OCI-LY3 (cell line): ENCODE data around the gene EVPL.

Experiments
- H2AFZ ChIP-seq: fragments of 200-600, 300-600 bp; shearing (Covaris generic); 2 replicates; pipeline ENCODE4 v1.6.0; 2014; ENCODE audit warnings: antibody characterized with exemption, low read depth, low read length
- H3K27ac ChIP-seq: fragments of 200-600, 300-600 bp; sonication (generic); 2 replicates; pipeline ENCODE4 v1.5.1; 2014; ENCODE audit warnings: mild to moderate bottlenecking, low read length, moderate library complexity, mixed read lengths
- H3K27me3 ChIP-seq: fragments of 200-600, 300-600 bp; sonication (generic); 2 replicates; pipeline ENCODE4 v1.6.1; 2014; ENCODE audit warnings: low read depth, low read length, mixed read lengths
- H3K36me3 ChIP-seq: fragments of 200-600, 300-600 bp; sonication (generic); replicated peaks from 2 replicates; pipeline ENCODE3; 2014; ENCODE audit warnings: low read depth, low read length, mixed read lengths
- H3K4me1 ChIP-seq: fragments of 300-600, 200-600 bp; sonication (generic); 2 replicates; pipeline ENCODE4 v1.6.1; 2014; ENCODE audit warnings: low read length, mixed read lengths
- H3K4me2 ChIP-seq: fragments of 200-600, 300-600 bp; sonication (generic); 2 replicates; pipeline ENCODE4 v1.6.1; 2014; ENCODE audit warnings: low read length, mixed read lengths
- H3K4me3 ChIP-seq: fragments of 300-600, 200-600 bp; sonication (generic); 2 replicates; pipeline ENCODE4 v1.5.1; 2014; ENCODE audit warnings: antibody characterized with exemption, mild to moderate bottlenecking, low read length, moderate library complexity
- H3K79me2 ChIP-seq: fragments of 300-600, 200-600 bp; shearing (Covaris generic); 2 replicates; pipeline ENCODE4 v1.6.1; 2014; ENCODE audit warnings: mild to moderate bottlenecking, low read length, mixed read lengths
- H3K9ac ChIP-seq: fragments of 300-600, 200-600 bp; shearing (Covaris generic); 2 replicates; pipeline ENCODE4 v1.6.0; 2014; ENCODE audit warnings: mild to moderate bottlenecking, low read length, moderate library complexity
- H3K9me3 ChIP-seq: fragments of 200-600, 300-600 bp; shearing (Covaris generic); 2 replicates; pipeline ENCODE4 v1.6.1; 2014; ENCODE audit warnings: low read length, mixed read lengths; ENCODE audit not compliant: insufficient read depth
- H4K20me1 ChIP-seq: fragments of 200-600, 300-600 bp; sonication (generic); 2 replicates; pipeline ENCODE4 v1.6.1; 2016; ENCODE audit warnings: low read length, mixed read lengths; ENCODE audit not compliant: insufficient read depth
- EZH2phosphoT487 ChIP-seq: fragments of 200-600 bp; shearing (Covaris generic); IDR thresholded peaks from 2 replicates; pipeline ENCODE4 v1.6.1; 2018; ENCODE audit warnings: antibody characterized with exemption, mixed run types, low read depth
- TF ChIP-seq, protein P1 (sequence below): fragments of 200-600, 300-600 bp; sonication (generic); IDR thresholded peaks from 2 replicates; pipeline ENCODE4 v1.5.1; 2014; ENCODE audit warnings: antibody characterized with exemption, low read length, low read depth

EVPL gene

DNA sequence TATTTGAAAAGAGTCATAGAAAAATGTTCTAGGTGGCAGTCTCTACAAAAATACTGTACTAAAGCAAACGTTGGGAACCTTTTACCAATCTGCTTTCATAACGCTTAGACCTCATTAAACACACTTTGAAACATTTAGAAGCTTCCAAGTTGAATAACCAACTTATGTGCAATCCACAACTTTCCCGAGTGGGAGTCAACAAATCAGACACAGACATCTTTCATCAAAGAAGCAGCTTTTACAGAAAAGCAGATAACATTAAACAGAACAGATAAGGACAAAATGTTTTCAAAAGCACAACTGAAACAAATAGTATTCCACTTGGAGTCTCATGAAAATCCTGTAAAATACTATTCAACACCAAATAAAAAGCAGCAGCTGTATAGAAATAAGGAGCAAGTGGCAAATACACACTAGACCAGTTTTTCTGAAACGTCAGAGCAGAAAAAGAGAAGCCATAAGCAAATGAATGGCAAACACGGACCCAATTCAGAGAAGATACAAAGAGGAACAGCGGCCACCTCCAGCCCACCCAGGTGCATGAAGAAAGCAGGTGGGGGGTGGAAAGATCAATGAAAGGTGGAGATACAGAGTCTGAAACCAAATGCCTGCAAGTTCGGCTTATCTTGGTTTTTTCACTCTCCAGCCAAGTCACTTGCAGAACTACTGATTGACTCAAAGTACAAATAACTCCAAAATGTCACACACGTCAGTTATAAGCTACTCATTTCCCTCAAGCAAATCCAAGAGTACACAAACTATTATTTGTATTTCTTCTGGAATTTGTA lies 67.9 kb downstream of the EVPL start:
- TF ChIP-seq, protein P1, sequence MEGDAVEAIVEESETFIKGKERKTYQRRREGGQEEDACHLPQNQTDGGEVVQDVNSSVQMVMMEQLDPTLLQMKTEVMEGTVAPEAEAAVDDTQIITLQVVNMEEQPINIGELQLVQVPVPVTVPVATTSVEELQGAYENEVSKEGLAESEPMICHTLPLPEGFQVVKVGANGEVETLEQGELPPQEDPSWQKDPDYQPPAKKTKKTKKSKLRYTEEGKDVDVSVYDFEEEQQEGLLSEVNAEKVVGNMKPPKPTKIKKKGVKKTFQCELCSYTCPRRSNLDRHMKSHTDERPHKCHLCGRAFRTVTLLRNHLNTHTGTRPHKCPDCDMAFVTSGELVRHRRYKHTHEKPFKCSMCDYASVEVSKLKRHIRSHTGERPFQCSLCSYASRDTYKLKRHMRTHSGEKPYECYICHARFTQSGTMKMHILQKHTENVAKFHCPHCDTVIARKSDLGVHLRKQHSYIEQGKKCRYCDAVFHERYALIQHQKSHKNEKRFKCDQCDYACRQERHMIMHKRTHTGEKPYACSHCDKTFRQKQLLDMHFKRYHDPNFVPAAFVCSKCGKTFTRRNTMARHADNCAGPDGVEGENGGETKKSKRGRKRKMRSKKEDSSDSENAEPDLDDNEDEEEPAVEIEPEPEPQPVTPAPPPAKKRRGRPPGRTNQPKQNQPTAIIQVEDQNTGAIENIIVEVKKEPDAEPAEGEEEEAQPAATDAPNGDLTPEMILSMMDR = no peak
- TF ChIP-seq EZH2phosphoT487 = no peak
- Histone ChIP-seq H3K79me2 (no peaks in the 10 kb centered on the region), H3K4me2 (no peak overlapping the region), H3K9me3 (no peaks in the 10 kb centered on the region), H3K27me3 (no peaks in the 10 kb centered on the region), H3K36me3 (peaks cover 4% of the 10 kb centered on the region), H3K9ac (no peak overlapping the region), H4K20me1 (no peaks in the 10 kb centered on the region), H3K27ac (no peak overlapping the region), H3K4me3 (no peak overlapping the region), H2AFZ (no peak overlapping the region), H3K4me1 (no peaks in the 10 kb centered on the region)
